HG02571 (cell line): ENCODE measurements around the gene VPS29.

Experiments
- ATAC-seq: cut with Tn5 transposase; IDR thresholded peaks from one replicate; pipeline ENCODE4 v1.9.1; 2021; ENCODE audit warnings: mild to moderate bottlenecking, moderate library complexity; ENCODE audit not compliant: unreplicated experiment

VPS29 gene

GRCh38 chr12:110451263-110451662 lies 50.6 kb downstream of the VPS29 start:
- ATAC-seq = no peak

DNA sequence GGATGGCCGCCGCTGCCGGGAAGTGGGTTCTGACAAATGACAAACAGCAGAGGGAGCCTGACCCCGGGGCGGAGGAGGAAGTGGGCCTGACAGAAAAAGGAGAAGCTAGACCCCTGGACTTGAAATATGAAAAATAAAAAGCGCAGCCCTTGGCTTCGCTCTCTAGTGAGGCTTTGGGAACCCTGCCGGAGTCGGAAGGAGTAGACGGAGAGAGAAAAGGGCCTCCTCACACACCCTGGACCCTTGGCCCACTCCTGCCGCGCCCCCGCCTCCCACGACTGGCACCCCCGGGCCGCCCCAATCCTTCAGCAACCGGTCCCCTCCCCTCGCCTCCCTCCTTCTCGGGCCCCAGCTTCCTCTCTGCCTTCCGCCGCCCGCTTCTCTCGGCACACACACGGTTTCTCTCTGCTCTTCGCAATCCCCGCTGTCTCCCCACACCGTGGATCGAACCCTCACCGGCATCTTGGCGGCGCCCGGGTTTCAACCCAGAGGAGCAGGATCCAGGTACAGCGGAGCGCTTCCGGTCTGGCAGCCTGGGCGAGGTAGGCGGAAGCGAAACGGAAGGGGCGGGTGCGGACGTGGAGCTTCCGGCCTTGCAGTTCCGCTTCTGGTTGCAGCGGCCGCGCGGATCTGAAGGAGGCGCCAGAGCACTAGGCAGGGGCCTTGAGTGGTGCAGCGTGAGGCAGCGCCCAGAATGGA lies 52.0 kb downstream of the VPS29 start, which contains the start of gene ARPC3:
TSS of gene ARPC3 (minus strand) at position 539 of the 699 bp plus-strand sequence. CDS start at position 462, 77 bp downstream.
- peak; percentile 89 for ATAC-seq

DNA sequence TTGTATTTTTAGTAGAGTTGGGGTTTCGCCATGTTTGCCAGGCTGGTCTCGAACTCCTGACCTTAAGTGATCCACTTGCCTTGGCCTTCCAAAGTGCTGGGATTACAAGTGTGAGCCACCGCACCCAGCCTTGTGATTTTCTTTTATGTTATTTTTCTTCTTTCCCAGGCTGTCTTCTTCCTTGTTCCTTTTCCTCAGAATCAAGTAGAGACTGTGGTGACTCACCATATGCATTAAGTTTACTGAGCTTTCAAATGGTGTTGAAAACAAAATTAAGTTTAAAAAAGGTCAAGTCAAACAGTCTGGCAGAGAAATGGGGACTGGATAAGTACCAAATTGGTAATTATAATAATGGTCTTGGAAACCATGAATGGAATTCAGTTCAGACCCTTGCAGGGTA lies 57.5 kb downstream of the VPS29 start:
- no peak for ATAC-seq
